HG03025 (cell line): ENCODE results near the gene FZD10.

Experiments used
- ATAC-seq: cut with Tn5 transposase; IDR thresholded peaks from one replicate; pipeline ENCODE4 v1.9.1; 2021; ENCODE audit warnings: mild to moderate bottlenecking, moderate library complexity; ENCODE audit not compliant: unreplicated experiment, low FRiP score

Gene FZD10, protein sequence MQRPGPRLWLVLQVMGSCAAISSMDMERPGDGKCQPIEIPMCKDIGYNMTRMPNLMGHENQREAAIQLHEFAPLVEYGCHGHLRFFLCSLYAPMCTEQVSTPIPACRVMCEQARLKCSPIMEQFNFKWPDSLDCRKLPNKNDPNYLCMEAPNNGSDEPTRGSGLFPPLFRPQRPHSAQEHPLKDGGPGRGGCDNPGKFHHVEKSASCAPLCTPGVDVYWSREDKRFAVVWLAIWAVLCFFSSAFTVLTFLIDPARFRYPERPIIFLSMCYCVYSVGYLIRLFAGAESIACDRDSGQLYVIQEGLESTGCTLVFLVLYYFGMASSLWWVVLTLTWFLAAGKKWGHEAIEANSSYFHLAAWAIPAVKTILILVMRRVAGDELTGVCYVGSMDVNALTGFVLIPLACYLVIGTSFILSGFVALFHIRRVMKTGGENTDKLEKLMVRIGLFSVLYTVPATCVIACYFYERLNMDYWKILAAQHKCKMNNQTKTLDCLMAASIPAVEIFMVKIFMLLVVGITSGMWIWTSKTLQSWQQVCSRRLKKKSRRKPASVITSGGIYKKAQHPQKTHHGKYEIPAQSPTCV

DNA sequence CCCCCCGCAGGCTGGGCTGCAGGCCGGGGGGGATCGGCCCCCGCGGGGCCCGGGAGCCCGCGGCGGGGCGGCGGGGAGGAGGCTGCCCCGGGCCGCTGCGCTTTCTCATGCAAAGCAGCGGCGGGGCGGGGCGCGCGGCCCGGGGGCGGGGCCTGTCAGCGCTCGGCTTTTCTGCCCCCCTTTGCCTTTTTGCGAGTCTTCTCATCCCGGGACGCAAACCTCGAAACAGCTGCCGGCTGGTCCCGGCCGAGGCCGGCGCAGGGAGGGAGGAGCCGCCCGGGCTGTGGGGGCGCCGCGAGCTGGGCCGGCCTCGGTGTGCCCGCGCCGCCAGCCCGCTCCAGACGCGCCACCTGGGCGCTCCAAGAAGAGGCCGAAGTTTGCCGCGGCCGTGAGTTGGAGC lies at the start of gene FZD10:
Gene FZD10, plus strand, starts transcription at position 198 of the 400 bp plus-strand sequence. CDS start 479 bp downstream, outside the sequence.
- no peak for ATAC-seq

DNA sequence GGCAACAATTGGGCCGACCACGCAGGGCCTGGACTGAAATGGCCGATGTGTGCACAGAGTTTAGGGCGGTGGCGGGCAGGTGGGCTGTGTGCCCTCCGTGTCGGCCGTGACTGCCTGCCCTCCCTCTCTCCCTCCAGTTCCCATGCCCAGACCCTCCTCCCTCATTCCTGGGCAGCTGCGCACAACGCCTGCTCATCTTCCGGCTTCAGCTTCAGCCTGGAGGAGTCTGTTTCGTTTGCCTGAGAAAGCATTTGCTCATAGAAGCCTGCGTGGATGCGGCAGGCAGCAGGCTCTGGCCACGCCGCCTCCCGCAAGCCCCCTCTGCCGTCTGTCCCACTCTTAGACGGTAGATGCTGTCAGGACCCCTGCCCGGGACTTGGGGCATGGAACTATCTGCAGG lies 47.3 kb upstream of the FZD10 start:
- no peak for ATAC-seq

DNA sequence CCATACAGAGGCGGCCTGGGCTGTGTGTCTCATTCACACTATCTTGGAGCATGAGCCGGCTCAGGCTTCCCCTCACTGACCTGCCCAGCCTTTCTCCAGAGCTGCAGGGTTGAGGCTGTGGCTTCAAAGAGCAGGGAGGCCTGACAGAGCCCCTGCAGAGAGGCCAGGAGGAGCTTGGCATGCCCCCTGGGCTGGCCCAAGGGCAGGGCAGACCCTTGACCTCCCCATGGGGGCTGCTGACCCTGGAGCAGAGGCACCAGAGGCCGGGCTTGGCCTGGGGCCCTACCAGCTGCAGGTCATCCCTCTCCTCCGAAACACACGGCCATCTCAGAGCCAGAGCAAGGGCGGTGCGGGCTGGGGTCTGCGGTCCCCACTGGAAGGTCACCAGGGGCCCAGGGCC lies 46.6 kb upstream of the FZD10 start:
- ATAC-seq = no peak

DNA sequence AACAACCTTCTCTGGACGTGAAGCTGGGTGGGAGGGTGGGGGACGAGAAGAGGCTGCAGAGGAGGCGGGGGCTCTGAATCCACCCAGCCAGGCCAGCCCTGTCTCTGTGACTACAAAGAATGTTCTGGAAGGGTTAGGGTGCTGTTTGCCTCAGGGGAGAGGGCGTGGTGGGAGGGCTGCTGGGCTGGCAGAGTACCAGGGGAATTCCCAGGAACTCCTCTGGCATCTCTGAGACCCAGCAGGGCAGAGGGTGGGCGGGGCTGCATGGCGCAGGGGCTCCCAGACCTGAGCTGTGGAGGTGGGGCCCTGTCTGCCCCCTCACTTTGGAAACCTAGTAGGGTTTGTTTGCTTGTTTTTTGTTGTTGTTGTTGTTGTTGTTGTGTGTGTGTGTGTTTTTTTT lies 45.5 kb upstream of the FZD10 start:
- ATAC-seq = no peak

DNA sequence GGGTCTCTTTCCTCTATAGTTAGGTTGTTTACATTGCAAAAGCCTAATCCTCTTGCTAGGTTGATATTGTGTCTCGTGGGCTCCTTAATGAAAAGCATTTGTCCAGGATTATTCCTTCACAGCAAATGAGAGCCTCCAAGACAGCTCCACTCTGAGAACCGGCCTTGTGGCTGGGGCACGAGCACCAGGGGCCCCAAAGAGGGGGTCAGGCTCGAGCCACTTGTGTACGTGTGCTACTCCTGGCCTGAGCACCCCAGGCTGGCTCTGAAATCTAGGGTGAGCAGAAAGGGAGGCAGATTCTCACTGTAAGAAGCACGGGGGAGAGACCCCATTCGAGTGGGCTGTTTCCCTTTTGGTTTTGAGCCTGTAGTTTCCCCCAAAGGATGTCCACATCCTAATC lies 45.0 kb upstream of the FZD10 start:
- no peak for ATAC-seq

DNA sequence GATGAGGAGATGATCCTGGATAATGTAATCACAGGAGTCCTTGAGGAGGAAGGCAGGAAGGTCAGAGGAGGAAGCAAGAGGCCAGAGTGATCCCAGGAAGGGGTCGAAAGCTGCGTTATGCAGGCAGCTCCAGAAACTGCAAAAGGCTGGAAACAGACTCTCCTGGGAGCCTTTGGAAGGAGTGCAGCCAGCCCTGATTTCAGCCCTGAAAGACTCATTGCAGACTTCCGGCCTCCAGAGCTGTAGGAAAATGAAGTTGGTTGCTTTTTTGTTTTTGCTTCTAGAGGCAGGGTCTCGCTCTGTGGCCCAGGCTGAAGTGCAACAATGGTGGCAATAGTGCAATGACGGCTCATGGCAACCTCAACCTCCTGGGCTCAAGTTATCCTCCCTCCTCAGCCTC lies 44.6 kb upstream of the FZD10 start:
- ATAC-seq = no peak

DNA sequence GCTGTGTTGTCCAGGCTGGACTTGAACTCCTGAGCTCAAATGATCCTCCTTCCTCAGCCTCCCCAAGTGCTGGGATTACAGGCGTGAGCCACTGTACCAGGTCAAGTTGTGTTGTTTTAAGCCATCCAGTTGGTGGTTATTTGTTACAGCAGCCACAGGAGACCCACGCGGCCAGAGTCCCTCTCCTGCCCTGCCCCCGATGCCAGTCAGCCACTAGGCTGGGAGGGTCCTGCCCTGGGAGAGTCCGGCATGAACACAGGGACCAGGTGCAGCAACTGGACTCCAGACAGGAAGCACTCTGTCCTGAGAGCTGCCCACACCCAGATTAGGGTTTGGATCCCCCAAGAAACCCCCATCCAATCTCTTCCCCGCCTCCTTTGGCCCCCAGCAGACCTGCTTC lies 44.1 kb upstream of the FZD10 start:
- no peak for ATAC-seq

DNA sequence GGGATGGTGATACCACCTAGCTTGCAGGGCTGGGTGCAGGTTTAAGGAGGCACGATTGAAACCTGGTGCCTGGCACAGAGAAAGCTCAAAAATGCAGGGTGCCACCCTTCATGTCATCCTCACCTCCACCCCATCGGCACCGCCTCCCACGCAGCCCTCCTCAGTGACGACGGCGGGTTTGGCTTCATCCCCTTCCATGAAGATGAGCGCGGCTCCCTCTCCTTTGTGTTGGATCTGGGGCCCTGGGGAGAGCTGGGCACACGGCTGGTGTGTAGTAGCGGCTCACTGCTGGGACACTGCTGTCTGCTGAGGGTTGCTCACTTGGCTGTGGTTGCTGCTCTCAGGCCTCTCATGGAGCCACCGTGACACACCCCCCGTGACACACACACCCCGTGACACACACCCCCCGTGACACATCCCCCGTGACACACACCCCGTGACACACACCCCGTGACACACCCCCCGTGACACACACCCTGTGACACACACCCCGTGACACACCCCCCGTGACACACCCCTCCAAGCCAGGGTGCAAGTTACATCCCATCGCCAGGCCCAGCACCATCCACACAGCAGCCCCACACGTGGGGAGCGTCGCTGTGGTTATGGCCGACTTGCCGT lies 42.9 kb upstream of the FZD10 start:
- ATAC-seq = no peak

DNA sequence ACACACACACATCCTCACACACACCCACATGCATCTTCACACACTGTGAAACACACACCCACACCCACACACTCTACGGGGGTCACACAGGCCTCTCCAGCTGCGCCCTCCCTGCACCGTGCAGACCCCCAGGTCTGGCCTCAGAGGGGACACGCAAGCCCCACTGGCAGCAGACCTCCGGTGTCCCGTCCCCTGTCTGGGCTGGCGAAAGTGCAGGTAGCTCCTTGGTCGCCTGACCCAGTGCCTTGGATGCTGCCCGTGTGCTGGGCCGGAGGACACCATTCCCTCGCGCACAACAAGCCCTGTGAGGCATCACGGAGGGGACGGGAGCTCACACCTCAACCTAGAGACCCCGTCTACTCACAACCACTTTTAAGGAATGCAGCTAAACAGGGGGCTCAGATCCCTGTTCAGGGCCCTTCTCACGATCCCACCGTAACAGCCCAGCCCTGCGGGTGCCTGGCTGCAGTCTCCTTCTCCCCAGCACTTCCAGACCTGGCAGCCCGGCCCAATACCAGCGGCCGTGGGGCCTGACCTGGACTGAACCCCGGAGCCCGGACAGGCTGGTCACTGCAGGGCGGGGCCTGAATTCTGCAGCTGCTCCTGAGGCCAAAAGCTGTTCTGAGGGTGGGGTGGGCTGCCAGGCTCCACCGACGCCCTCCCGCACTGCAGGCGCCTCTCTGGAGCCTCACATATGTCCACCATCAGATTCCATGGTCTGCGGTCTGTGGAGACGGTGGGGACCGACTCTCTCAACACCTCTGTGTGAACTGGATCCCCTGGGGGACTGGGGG lies 42.1 kb upstream of the FZD10 start:
- ATAC-seq = no peak

DNA sequence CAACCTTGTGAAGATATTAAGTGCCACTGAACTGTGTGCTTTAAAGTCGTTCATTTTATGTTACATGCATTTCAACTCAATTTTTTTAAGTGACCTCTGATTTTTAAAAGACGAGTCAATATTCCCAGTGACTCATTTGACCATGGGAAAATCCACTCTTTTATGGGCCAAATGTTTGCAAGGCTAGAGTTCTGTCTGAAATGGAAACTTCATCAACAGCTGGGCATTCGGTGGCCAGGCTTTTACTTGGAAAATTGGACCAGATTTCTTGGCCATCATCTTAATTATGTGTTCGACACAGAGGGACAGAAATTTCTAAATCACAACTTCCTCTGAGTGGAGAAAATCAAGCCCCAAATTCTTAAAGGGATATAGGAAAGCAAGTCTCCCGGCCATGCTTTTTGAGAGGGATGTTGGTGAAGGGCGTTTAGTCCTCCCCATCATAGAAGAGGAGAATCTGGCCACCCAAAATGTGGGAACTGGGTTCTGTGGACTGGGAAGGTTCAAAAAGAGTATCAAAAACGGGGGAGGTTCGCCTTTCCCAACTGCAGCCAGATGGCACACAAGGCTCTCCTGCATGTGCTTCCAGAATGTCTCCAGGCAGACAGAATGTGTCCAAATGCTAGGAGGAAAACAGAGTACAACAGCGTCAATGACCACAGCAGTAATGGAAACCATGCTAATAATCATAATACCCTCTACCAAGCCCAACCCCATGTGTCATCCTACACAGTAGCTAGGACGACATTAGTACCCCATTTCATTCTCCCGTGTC lies 40.9 kb upstream of the FZD10 start:
- ATAC-seq = no peak

DNA sequence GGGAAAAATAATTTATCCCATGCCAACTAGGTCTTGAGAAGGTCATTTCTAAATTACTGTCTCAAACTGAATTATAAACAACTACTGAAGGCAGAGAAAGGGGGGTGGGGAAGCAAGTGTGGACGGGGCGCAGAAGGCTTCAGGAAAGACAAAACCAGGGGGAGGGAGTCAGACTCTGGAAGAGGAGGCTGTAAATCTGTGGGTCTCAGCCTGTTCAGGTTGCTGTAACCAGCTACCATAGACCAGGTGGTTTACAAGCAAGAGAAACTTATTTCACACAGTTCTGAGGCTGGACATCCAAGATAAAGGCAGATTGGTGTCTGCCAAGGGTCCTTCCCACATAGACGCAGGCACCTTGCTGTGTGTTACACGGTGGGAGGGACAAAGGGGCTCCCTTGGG lies 39.9 kb upstream of the FZD10 start:
- ATAC-seq = no peak

DNA sequence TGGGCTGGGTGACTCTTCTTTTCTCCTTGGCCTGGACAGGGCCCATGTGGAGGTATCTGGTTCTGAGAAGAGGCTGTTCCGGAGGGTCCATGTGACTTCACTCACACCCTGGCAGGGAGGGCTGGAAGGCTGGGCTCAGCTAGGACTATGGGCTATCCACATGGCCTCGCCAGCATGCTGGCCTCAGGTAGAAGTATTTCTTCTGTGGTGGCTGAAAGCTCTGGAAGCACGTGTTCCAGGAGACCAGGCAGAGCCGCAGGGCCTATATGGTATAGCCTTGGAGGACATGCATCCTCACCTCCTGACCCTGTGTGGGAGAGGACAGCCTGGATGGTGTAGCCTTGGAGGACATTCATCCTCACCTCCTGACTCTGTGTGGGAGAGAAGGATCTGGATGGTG lies 38.2 kb upstream of the FZD10 start:
- ATAC-seq = no peak

DNA sequence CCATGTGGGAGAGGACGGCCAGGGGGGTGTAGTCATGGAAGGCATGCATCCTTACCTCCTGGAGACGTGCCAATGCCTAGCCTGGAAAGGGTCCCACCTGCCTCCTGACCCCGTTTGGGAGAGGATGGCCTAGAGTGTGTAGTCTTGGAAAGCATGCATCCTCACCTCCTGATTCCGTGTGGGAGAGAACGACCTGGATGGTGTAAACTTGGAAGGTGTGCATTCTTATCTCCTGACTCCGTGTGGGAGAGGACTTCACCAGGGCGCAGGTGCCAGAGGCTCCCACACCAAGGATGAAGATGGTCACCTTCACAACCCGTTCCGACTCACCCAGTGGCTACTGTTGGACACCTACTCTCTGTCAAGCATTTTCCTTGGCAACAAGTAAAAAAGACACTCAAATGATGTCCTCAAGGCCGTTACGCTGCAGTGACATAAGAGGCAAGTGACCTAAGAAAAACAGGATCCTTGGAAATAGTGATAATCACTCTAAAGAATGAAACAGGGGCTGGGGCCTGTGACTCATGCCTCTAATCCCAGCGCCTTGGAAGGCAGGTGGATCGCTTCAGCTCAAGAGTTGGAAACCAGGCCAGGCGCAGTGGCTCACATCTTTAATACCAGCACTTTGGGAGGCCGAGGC lies 37.5 kb upstream of the FZD10 start:
- no peak for ATAC-seq

DNA sequence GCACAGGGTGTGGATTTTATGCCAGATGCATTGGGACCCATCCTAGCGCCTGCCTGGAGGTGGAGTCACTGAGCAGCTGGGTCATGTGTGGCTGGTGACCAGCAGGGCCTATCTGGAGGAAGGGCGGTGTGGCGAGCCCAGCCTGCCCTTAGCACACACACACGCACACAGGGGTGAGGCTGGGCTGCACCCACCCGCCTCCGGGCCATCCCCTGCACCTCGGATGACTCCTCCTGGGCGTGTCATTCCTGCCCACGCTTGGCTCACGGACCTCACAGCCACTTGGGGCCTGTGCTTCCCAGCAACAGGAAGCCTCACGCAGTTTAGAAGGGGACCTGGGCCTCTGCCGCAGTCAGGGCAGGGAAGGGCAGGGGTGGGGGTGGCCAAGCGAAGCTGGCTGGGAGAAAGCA lies 36.2 kb upstream of the FZD10 start:
- ATAC-seq = no peak

DNA sequence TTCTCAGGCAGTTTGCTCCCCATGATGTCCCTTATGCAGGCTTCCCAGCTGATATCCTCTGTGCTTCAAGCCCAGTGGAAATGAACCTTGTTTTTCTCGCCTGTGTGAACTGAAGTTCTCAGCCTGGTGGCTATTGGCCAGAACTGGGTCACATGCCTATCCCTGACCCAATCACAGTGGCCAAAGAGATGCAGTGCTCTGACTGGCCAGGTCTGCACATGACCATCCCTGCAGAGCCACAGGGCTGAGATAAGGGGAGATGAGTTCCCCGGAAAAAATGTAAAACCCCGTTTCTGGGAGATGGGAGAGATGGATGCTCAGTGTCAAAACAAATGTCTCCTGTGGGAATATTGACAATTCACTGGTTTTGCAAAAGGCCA lies 34.7 kb upstream of the FZD10 start:
- no peak for ATAC-seq

DNA sequence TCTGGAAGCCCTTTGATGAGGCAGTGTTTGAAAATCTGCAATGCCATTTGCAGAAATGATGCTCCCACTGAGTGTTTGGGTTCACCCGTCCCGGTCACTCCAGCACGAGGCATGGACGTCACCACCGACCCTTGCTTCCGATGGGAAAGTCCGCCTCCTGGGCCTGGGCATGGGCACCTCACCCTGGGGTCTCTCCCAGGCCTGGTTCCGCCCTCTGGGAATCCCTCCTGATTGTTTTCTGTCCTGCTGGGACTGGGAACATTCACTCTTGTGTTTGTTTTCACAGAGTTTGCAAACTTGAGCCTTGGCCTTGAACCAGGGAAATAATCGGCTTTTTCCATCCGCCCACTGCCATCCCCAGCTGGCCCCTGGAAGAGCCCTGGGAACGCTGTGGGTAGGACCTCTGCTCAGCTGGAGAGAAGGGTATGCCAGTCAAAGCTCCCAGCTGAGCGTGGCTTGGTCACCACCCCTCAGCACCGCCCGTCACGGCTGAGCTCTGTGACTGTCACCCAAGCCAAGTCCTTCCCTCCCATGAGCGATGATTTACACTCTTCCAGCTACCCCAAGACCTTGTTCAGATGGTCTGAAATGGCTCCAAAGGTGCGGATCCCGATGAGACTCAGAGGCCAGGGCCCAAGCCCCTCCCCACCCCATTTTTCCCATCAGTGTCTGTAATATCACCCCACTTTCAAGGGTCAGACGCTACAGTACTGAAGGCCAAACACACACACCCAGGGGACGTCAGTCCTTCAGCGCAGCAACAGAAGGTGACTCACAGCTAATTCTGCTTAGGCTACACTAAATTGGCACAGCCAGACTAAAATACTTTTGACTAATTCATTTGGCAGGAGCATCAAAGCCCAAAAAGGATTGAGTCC lies 34.1 kb upstream of the FZD10 start:
- no peak for ATAC-seq

DNA sequence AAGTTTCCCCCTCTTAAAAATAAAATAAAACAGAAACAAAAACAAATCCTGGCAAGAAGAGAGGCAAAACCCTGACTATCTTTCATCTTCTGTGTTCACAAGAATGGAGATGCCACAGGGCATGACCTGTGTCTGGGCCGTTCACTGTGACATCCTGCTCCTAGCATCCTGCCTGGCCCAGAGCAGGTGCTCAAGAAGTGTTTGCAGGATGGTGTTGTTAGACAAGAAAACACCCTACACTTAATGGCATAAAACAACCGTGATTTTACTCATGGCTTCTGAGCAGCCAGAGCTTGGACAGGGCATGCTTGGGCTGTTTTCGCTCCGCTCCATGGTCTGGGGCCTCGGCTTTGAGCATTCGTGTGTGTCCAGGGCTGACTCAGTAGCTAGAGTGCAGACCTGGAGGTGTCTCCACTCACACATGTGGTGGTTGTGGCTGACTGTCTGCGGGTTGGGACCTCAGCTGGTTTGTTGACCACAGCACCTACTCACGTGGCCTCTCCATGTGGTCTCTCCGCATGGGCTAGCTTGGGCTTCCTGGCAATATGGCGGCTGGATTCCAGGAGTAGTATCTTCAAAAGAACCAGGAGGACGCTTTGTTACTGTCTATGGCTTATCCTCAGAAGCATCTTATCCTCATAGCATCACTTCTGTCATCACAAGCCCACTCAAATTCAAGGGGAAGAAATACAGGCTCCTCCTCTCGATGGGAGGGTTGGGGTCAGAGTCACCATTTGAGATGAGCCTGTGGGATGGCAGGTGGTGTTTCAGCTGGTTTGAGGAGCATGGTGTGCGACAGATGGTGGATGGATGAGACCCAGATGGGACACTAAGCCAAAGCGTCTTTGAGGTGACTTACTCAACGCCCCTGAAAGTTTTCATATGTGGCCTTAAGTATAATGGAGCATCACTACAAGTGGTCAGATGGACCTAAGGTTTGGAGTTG lies 33.2 kb upstream of the FZD10 start:
- no peak for ATAC-seq

DNA sequence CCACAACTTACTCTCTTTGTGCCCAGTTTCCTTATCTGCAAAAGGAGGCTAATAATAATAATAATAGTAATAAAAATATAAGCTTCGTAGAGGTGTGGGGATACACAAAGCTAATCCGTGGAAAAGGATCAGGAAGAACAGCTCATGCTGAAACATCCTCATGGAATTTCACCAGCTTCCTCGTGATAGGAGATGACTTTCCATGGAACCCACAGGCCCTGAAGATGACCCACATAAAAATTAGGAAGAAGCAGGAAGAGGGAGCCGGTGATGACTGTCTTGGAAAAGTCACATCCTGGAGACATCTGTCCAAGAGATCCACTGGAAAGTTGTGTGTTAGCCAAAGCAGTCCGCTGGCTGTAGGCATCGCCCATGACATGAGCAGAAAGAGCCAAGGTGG lies 31.9 kb upstream of the FZD10 start:
- ATAC-seq = no peak
